ENCODE measurements around the gene ABCC1. TPM values are rescaled to one million over a fixed set of nuclear protein-coding genes. Genes with fewer than 3 reads are reported as not detected.

The ABCC1 gene
- total and polyA plus RNA-seq, 2 donors (not counting 1 experiment from before 2014, with no cell fraction given): 54.1 to 178 TPM

- Histone ChIP-seq H3K36me3 (ENCODE audit: control insufficient read depth, insufficient read depth, low read length) (peaks cover 42% of the 10 kb centered on the region), H2AFZ (ENCODE audit: low read length) (no peak overlapping the region), H3K27me3 (ENCODE audit: control insufficient read depth, insufficient read depth, low read length) (no peaks in the 10 kb centered on the region), H3K4me2 (ENCODE audit: extremely low read depth, insufficient read depth, low read length) (no peak overlapping the region), H4K20me1 (ENCODE audit: control insufficient read depth, extremely low read depth, insufficient read depth, low read length) (peaks cover 3% of the 10 kb centered on the region), H3K4me3 (replicated peaks in 1 of 4; ENCODE audit: control extremely low read depth in 1 of 4, insufficient read depth in 1 of 4, low read depth in 3 of 4, low read length in 4 of 4) (no peak overlapping the region), H3K9me3 (ENCODE audit: control insufficient read depth, insufficient read depth, low read depth, low read length) (no peaks in the 10 kb centered on the region), H3K27ac (ENCODE audit: insufficient read depth, low read length) (no peak overlapping the region), H3K4me1 (ENCODE audit: control insufficient read depth, extremely low read depth, insufficient read depth, low read length) (no peaks in the 10 kb centered on the region), H3K79me2 (ENCODE audit: control insufficient read depth, insufficient read depth, low read length) (no peaks in the 10 kb centered on the region), H3K9ac (ENCODE audit: insufficient read depth, low read length) (no peak overlapping the region)
- TF ChIP-seq CTCF (conservative IDR thresholded peaks at IDR 0.05 in 1 of 2, IDR thresholded peaks at IDR 0.05 in 1 of 2; ENCODE audit: low read depth in 1 of 2, low read length in 2 of 2) (no peak), EZH2 (IDR thresholded peaks at IDR 0.05; ENCODE audit: low read length, missing control alignments) (no peak)
- no peak for DNase-seq (ENCODE audit: low read depth in 2 of 2)
These were observed 160.2 kb downstream of the ABCC1 start for GRCh38 chr16:16109453-16110110.

DNA sequence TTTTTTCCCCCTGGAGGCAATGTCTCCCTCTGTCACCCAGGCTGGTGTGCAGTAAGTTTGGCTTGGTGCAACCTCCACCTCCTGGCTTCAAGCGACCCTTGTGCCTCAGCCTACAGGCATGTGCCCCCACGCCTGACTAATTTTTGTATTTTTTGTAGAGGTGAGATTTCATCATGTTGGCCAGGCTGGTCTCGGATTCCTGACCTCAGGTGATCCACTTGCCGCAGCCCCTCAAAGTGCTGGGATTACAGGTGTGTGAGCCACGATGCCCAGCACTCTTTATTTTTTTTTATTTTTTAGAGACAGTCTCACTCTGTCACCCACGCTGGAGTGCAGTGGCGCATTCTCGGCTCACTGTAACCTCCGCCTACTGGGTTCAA lies 160.7 kb downstream of the ABCC1 start:
- Histone ChIP-seq H3K79me2 (ENCODE audit: control insufficient read depth, insufficient read depth, low read length) (no peaks in the 10 kb centered on the region), H3K9ac (ENCODE audit: insufficient read depth, low read length) (no peak overlapping the region), H3K36me3 (ENCODE audit: control insufficient read depth, insufficient read depth, low read length) (peaks cover 44% of the 10 kb centered on the region), H4K20me1 (ENCODE audit: control insufficient read depth, extremely low read depth, insufficient read depth, low read length) (peaks cover 3% of the 10 kb centered on the region), H3K27me3 (ENCODE audit: control insufficient read depth, insufficient read depth, low read length) (no peaks in the 10 kb centered on the region), H3K4me1 (ENCODE audit: control insufficient read depth, extremely low read depth, insufficient read depth, low read length) (no peaks in the 10 kb centered on the region), H3K4me2 (ENCODE audit: extremely low read depth, insufficient read depth, low read length) (no peak overlapping the region), H2AFZ (ENCODE audit: low read length) (no peak overlapping the region), H3K4me3 (replicated peaks in 1 of 4; ENCODE audit: control extremely low read depth in 1 of 4, insufficient read depth in 1 of 4, low read depth in 3 of 4, low read length in 4 of 4) (no peak overlapping the region), H3K9me3 (ENCODE audit: control insufficient read depth, insufficient read depth, low read depth, low read length) (no peaks in the 10 kb centered on the region), H3K27ac (ENCODE audit: insufficient read depth, low read length) (no peak overlapping the region)
- TF ChIP-seq CTCF (conservative IDR thresholded peaks at IDR 0.05 in 1 of 2, IDR thresholded peaks at IDR 0.05 in 1 of 2; ENCODE audit: low read depth in 1 of 2, low read length in 2 of 2): no peak
- no peak for TF ChIP-seq EZH2 (IDR thresholded peaks at IDR 0.05; ENCODE audit: low read length, missing control alignments)
- DNase-seq (ENCODE audit: low read depth in 2 of 2): no peak

GRCh38 chr16:16111639-16112038 lies 162.2 kb downstream of the ABCC1 start:
- Histone ChIP-seq H3K4me1 (ENCODE audit: control insufficient read depth, extremely low read depth, insufficient read depth, low read length) (no peaks in the 10 kb centered on the region), H3K27ac (ENCODE audit: insufficient read depth, low read length) (no peak overlapping the region), H3K4me2 (ENCODE audit: extremely low read depth, insufficient read depth, low read length) (no peak overlapping the region), H3K9ac (ENCODE audit: insufficient read depth, low read length) (no peak overlapping the region), H3K79me2 (ENCODE audit: control insufficient read depth, insufficient read depth, low read length) (no peaks in the 10 kb centered on the region), H3K9me3 (ENCODE audit: control insufficient read depth, insufficient read depth, low read depth, low read length) (no peaks in the 10 kb centered on the region), H3K27me3 (ENCODE audit: control insufficient read depth, insufficient read depth, low read length) (no peaks in the 10 kb centered on the region), H3K4me3 (replicated peaks in 1 of 4; ENCODE audit: control extremely low read depth in 1 of 4, insufficient read depth in 1 of 4, low read depth in 3 of 4, low read length in 4 of 4) (no peak overlapping the region), H2AFZ (ENCODE audit: low read length) (no peak overlapping the region), H3K36me3 (ENCODE audit: control insufficient read depth, insufficient read depth, low read length) (peaks cover 44% of the 10 kb centered on the region), H4K20me1 (ENCODE audit: control insufficient read depth, extremely low read depth, insufficient read depth, low read length) (peaks cover 3% of the 10 kb centered on the region)
- TF ChIP-seq EZH2 (IDR thresholded peaks at IDR 0.05; ENCODE audit: low read length, missing control alignments) (no peak), CTCF (conservative IDR thresholded peaks at IDR 0.05 in 1 of 2, IDR thresholded peaks at IDR 0.05 in 1 of 2; ENCODE audit: low read depth in 1 of 2, low read length in 2 of 2) (no peak)
- no peak for DNase-seq (ENCODE audit: low read depth in 2 of 2)
